Colonic mucosa (tissue), 4 donors: Measurements from ENCODE around the gene CDKAL1. TPM values are rescaled to one million over a fixed set of nuclear protein-coding genes. Genes with fewer than 3 reads are reported as not detected.

Source experiments
- DNase-seq: peaks from one replicate; pipeline ENCODE4 v3.0.0-alpha.2; 2020
- H3K27ac ChIP-seq: fragments of 200-600 bp; one replicate; pipeline ENCODE4 v1.8.0; 2021
- H3K27me3 ChIP-seq: fragments of 200-600 bp; one replicate; pipeline ENCODE4 v1.8.0; 2021
- H3K36me3 ChIP-seq: fragments of 200-600 bp; one replicate; pipeline ENCODE4 v1.8.0; 2021
- H3K4me1 ChIP-seq: fragments of 200-600 bp; one replicate; pipeline ENCODE4 v1.8.0; 2021; ENCODE audit warnings: mild to moderate bottlenecking
- H3K4me3 ChIP-seq: fragments of 200-600 bp; one replicate; pipeline ENCODE4 v1.8.0; 2021
- H3K9ac ChIP-seq, 2 donors: one replicate each; pipeline ENCODE4 v1.7.0; 2013; ENCODE audit warnings: control low read depth in 2 of 2, low read depth in 2 of 2, low read length in 2 of 2
- H3K9me3 ChIP-seq: fragments of 200-600 bp; one replicate; pipeline ENCODE4 v1.8.0; 2021
- CTCF ChIP-seq: fragments of 200-600 bp; IDR thresholded peaks from one replicate; pipeline ENCODE4 v1.8.0; 2022; ENCODE audit warnings: antibody characterized with exemption, mild to moderate bottlenecking
- intact Hi-C: fragments of 100-400 bp; cut with DNase I; formaldehyde crosslinking; loops from one replicate; pipeline ENCODE4 v1.14.1; 2022
- total RNA-seq, 2 donors: library from RNA; stranded (reverse); fragmentation: NEBNext Ultra II Directional in 1 of 2; extraction: Animal tissue kit (Norgen Biotek cat#: 25700) in 1 of 2; gene quantifications; one replicate each; pipeline ENCODE4 v1.2.1, GENCODE V29; 2021
- donor health status: healthy.
- donor health status: DM: no; HTN: no; CAD: no.
- donor health status: DM: no; HTN: no; CAD: no.

Gene CDKAL1
- total RNA-seq, 2 donors from 2014 or later: 13.8 to 14.2 TPM

- Histone ChIP-seq H3K4me1 (no peaks in the 10 kb centered on the region), H3K27ac (no peak overlapping the region), H3K9me3 (no peaks in the 10 kb centered on the region), H3K9ac (no peak overlapping the region), H3K27me3 (no peaks in the 10 kb centered on the region), H3K36me3 (no peaks in the 10 kb centered on the region), H3K4me3 (no peak overlapping the region)
- no peak for DNase-seq
- TF ChIP-seq CTCF: no peak
- intact Hi-C loops: no loop called here
These were observed 444.8 kb downstream of the CDKAL1 start for GRCh38 chr6:20979076-20979475.

GRCh38 chr6:20983961-20984360 lies 449.7 kb downstream of the CDKAL1 start:
- Histone ChIP-seq H3K27me3 (no peaks in the 10 kb centered on the region), H3K9me3 (no peaks in the 10 kb centered on the region), H3K9ac (no peak overlapping the region), H3K27ac (no peak overlapping the region), H3K36me3 (no peaks in the 10 kb centered on the region), H3K4me1 (no peaks in the 10 kb centered on the region), H3K4me3 (no peak overlapping the region)
- intact Hi-C loops: no loop called here
- DNase-seq: no peak
- TF ChIP-seq CTCF: no peak

GRCh38 chr6:20985821-20986220 lies 451.6 kb downstream of the CDKAL1 start:
- no peak overlapping the region for H3K4me3 ChIP-seq
- no peak overlapping the region for H3K9ac ChIP-seq
- H3K27me3 ChIP-seq: no peaks in the 10 kb centered on the region
- DNase-seq: no peak
- intact Hi-C loops: no loop called here
- TF ChIP-seq CTCF: no peak
- no peaks in the 10 kb centered on the region for H3K36me3 ChIP-seq
- H3K4me1 ChIP-seq: no peaks in the 10 kb centered on the region
- no peak overlapping the region for H3K27ac ChIP-seq
- no peaks in the 10 kb centered on the region for H3K9me3 ChIP-seq

GRCh38 chr6:20991910-20992309 lies 457.7 kb downstream of the CDKAL1 start:
- Histone ChIP-seq H3K27ac (no peak overlapping the region), H3K9ac (no peak overlapping the region), H3K4me1 (no peaks in the 10 kb centered on the region), H3K4me3 (no peak overlapping the region), H3K36me3 (no peaks in the 10 kb centered on the region), H3K9me3 (no peaks in the 10 kb centered on the region), H3K27me3 (no peaks in the 10 kb centered on the region)
- no peak for TF ChIP-seq CTCF
- intact Hi-C loops: no loop called here
- no peak for DNase-seq

GRCh38 chr6:20996099-20996498 lies 461.8 kb downstream of the CDKAL1 start:
- Histone ChIP-seq H3K36me3 (no peaks in the 10 kb centered on the region), H3K9me3 (no peaks in the 10 kb centered on the region), H3K4me1 (no peaks in the 10 kb centered on the region), H3K4me3 (no peak overlapping the region), H3K27me3 (no peaks in the 10 kb centered on the region), H3K27ac (no peak overlapping the region), H3K9ac (no peak overlapping the region)
- TF ChIP-seq CTCF: no peak
- no peak for DNase-seq
- intact Hi-C loops: no loop called here
